SH-SY5Y (cell line): ENCODE results near the gene PLCG2.

Experiments
- GATA2 ChIP-seq: IDR thresholded peaks from 2 replicates; pipeline ENCODE4 v1.6.1; 2011; ENCODE audit warnings: mild to moderate bottlenecking, low read depth, low read length
- GATA3 ChIP-seq: IDR thresholded peaks from 2 replicates; pipeline ENCODE4 v1.6.1; 2011; ENCODE audit warnings: low read depth, mild to moderate bottlenecking, low read length, moderate library complexity

PLCG2 gene

DNA sequence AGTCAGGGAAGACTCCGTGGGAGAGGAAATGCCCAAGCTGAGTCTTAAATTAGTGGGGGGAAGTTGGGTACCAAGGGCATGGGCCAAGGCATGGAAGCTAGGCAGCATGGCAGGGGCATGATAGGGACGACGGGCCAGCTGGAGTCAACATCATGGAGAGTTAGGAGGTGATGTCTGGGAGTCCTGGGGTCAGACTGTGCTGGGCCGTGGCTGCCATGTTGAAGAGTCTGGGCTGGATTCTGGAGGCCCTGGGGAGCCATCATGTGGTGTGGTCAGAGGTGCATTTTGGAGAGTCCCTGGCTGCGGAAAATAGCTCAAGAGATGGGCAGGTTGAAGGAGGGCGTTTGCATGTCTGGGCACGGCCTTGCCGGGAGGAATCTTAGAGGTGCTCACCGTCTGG is 146.9 kb downstream of the PLCG2 start:
- no peak for TF ChIP-seq GATA3
- TF ChIP-seq GATA2 = no peak

DNA sequence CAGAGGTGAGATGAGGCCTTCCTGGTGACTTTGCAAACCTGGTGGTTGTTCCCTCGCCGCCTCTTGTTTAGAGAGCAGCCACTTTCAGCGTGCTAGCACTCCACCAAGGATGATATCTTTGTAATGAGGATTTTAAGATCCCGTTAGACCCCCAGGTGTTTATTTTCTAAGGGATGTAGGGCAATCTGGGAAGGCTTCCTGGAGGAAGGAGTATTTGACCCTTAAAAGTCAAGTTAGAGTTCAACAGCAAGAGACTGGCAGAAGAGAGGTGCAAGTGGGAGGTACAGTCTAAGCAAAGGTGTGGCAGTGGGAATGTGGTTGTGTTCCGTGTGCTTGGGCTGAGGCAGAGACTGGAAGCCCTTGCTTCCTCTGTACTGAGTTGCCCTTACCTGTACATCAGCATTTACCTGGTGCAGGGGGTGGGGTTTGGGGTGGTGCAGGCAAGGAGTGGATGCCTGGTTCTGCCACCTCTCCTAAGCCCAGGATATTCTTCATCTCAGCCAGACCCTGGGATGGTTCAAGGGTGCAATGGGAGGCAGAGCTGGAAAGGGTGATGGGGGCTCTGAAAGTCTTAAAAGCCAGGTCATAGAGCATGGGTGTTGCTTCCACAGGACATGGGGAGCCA is 148.6 kb downstream of the PLCG2 start:
- TF ChIP-seq GATA3 (no peak), GATA2 (no peak)

DNA sequence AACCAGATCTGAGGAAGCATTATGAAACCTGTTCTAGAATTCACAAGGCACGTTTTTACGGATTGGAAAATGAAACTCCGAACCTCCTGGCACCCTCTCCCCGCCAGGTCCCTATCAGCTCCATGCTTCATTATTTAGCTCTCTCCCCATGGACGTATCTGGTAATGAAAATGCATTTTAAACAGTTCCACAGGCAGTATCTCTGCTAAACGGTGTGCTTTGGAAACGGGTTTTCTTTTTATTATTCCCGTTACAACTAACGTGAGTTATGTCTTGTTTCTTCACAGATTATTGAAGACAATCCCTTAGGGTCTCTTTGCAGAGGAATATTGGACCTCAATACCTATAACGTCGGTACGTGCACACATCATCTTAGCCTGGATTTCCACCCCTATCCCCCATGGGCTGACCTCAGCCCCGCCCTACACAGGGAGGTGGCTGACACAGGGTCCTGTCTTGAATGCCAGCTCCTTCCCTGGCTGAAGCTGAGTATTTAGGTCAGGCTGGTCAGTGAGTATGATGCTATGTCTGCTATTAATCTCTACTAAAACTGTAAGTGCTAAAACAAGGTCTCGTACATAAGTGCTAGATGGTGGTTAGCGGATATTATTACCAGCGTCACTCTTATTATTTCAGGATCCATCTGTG is 149.3 kb downstream of the PLCG2 start:
- TF ChIP-seq GATA3 (no peak), GATA2 (no peak)

DNA sequence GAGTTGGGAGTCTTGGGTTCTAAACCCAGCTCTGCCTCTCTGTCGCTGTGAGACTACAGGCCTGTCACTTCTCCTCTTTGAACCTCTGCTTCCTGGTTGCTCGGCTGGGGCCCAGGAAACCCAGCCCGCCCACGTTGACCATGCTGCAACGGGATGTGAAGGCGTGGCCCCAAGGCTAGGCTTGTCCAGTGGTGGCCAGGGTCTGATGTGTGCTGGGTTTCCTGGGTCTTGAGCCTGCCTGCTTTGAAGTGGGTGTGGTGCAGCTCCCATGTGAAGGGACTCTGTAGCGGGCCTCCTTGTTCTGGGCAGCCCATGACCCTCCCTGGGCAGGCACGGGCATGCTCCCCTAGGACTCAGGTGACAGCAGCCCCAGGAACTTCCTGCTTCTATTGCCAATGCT is 149.9 kb downstream of the PLCG2 start:
- TF ChIP-seq GATA2 = no peak
- TF ChIP-seq GATA3 = no peak

DNA sequence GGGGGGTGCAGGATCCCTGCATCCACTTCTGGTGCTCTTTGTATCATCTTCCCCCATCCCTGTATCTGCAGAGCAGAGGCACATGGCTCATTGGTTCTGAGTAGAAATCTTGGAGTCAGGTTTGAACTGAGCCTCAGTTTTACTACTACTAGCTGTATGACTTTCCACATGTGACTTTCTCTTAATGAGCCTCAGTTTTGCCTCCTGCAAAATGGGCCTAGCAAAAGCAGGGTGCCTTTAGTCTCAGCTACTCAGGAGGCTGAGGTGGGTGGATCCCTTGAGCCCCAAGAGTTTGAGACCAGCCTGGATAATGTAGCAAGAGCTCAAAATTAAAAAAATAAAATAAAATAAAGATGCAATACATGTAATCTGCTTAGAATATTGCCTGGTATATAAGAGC is 150.8 kb downstream of the PLCG2 start:
- no peak for TF ChIP-seq GATA3
- no peak for TF ChIP-seq GATA2

DNA sequence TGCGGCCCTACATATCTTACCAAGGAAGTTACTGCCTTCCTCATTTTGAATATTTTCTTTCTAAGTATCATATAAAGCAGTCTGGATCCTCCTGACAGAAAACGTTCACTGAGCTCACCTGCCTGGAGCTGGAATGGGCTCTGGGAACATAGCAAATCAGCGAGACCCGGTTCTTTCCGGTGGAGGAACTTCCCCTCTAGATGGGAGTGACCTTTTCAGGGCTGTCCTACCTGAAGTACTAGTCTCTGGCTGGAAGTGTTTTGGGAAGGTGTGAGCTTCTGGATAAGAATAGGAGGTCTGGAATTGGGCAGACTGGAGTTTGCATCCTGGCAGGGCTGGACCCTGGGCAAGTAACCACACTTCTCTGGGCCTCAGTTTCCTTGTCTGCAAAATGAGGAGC is 152.8 kb downstream of the PLCG2 start:
- TF ChIP-seq GATA2 = no peak
- no peak for TF ChIP-seq GATA3

DNA sequence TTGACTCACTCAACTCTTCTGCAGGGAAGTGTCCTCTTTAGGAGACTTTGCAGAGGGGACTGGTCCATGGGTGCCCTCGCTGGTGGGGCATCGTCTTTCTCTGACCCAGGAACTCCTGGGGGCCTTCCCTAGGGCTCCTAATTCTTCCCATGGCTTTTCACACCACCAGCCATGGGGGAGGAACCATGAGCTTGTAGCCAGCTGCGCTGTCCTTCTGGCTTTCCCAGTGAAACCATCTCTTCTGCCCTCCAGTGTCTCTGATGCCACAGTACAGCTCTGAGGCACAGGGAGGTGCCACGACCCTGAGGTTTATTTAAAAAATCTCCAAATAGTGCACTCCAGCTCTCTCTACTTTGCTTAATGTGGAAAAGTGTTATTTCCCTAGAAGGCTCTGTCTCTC is 153.6 kb downstream of the PLCG2 start:
- no peak for TF ChIP-seq GATA2
- TF ChIP-seq GATA3 = no peak

DNA sequence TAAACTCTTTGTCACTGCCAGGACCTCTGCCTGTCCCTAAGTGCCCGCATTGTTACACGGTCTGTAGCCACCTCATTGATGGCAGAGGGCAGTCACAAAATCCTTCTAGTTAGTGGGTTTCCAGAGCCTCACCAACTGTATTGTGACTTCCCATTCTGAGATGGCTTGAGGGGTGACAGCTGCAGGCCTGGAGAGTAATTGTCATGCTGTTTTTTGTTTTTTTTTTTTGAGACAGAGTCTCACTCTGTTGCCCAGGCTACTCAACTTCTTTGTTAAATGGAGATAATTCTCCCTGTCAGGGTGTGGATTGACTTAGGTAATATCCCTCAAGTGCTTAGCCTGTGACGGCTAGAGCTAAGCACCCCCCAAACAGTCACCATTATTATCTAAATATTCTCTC is 154.3 kb downstream of the PLCG2 start:
- TF ChIP-seq GATA2 = no peak
- no peak for TF ChIP-seq GATA3

DNA sequence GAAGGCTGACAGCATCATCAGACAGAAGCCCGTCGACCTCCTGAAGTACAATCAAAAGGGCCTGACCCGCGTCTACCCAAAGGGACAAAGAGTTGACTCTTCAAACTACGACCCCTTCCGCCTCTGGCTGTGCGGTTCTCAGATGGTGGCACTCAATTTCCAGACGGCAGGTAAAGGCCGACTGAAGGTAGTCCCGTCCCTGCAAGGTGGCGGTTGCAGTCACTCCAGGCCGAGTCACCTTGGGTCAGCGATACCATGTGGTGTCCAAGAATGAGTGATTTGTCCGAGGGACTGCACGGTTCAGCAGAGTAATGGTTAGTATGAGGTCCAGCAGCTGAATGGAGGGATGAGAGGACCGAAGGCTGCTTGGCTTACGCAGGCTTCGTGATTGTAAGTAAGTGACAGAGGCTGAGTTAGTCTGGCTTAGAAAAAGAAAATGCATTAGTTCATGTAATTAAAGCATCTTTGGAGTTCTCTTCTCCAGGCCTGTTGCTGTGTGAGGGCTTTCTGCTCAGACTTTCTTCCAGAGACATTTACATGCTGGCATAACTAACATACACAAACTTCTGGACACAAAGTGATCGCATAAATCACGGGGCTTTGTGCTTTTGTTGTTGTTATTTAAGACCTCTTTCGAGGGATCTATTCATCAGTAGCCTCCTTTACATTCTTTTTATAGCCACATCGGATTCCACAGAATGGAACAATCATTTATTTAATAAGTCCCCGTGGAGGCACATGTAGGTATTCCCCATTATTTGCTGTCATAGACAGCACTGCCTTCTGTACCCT is 157.3 kb downstream of the PLCG2 start:
- no peak for TF ChIP-seq GATA2
- TF ChIP-seq GATA3 = no peak

DNA sequence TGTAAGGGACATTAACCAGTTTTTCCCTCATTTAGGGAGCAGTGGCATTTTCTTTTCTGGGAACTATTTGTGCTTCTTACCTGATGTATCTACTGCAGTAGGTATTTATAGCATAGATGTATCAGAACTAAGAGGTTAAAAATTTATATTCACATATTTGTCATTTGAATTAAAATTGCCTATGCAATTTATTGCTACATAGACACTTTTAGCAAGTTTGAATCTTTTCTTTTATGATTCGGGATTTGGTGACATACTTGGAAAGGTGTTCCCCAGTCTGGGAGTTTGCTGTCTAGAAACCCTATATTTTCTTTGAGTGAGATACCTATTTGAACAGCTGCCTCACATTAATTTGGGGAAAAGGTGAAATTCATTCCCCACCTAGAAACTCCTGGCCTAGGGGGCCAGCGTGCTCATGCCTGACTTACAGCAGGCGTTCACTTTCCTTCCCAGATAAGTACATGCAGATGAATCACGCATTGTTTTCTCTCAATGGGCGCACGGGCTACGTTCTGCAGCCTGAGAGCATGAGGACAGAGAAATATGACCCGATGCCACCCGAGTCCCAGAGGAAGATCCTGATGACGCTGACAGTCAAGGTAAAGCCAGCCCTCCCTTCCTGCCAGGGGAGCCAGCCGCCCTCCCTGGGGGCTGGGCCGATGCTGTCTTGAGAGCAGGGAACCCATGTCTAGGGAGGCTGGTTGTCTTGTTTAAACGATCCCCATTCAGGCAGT is 158.4 kb downstream of the PLCG2 start:
- TF ChIP-seq GATA2 = no peak
- TF ChIP-seq GATA3 = no peak

DNA sequence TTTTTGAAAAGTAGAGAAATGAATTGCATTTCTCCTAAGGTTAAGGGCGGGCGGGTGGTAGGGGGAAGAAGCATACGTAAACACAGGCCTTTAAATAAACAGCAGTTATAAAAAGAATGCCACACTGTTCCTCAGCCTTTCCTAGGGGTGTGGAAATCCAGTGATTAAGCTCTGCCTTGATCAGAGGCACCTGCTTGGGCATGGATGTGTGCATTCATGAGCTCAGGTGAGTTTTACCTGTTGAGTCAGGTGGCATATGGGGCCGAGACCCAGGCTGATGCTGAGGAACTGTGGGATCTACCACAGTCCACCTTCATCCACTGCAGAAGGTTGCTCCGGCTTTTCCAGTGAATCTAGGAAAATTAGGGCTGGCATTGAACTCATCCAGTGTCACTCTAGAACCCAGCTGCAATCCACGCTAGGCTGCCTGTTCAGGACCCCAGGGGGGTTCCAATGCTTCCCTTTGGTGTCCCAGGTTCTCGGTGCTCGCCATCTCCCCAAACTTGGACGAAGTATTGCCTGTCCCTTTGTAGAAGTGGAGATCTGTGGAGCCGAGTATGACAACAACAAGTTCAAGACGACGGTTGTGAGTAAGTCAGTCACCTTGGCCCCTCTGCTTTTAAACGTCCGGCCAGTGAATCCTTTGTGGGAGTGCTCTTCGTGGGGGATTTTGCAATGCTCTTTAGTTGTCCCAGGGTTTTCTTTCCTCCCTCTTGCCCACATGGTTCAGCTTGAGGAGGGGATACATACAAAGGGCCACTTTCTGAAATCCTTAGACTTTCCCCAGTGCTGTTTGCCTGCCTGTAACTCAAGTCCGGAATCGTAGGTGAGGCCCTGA is 159.5 kb downstream of the PLCG2 start:
- TF ChIP-seq GATA2 (no peak), GATA3 (no peak)

DNA sequence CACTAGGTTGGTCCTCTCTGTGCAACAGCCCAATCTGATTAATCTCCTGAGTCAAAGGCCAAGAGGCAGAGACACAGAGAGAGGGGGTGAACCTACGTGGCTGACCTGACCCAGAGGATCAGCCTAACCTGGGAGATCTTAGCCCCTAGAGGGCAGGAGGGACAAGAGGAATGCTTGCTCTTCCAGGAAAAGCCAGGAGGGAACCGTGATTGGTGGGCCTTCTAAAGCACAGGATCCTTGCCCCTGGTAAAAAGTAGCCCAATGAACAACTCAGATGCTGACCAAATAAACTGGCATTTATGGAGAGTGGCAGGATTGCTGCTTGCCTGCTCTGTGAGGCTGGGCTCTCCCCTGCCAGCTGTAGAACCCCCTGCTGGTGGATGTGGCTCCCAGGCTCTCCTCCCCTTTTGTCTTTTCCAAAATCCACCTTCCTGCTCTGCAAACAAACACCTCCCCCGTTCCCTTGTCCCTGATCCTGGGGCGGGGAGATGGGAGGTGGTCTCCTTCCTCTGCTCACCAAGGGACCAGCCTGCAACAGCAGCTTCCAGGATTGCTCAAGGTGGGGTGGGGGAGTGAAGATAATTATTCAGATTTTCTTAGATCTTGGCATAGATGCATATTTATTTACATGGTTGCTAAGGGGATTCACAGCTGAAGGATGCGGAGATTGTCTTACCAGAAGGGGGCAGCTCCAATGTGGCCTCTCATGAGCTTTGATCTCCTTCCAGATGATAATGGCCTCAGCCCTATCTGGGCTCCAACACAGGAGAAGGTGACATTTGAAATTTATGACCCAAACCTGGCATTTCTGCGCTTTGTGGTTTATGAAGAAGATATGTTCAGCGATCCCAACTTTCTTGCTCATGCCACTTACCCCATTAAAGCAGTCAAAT is 160.3 kb downstream of the PLCG2 start:
- TF ChIP-seq GATA2 = no peak
- no peak for TF ChIP-seq GATA3
